ENCODE measurements around the gene RCOR1. TPM values are rescaled to one million over a fixed set of nuclear protein-coding genes. Genes with fewer than 3 reads are reported as not detected.

Gene RCOR1
- 11.8 and 18.6 TPM in 2 replicates for total RNA-seq

GRCh38 chr14:102591944-102592762 lies at the start of gene RCOR1:
Gene RCOR1, plus strand, starts transcription at chr14:102592649. Its CDS starts 238 bp downstream, at chr14:102592887.

GRCh38 chr14:102776761-102777710 lies 184.6 kb downstream of the RCOR1 start, which contains the start of gene TRAF3:
Gene TRAF3, plus strand, starts transcription at chr14:102777449. Its CDS starts 92,753 bp downstream, at chr14:102870202.

Small RNAs within 50 kb of the gene (small RNA-seq; reads per million reads assigned to genes)
- gene RF00019 (not detected), gene RN7SL546P (not detected)

Other genes starting within 250 kb of the RCOR1 start
- 54.7 and 74.2 TPM in 2 replicates for gene CINP, start 229.8 kb upstream of the RCOR1 start, total RNA-seq
- gene TECPR2, start 229.7 kb upstream of the RCOR1 start, total RNA-seq: 11.0 and 13.9 TPM in 2 replicates
- 17.6 and 17.8 TPM in 2 replicates for gene ANKRD9, start 82.9 kb upstream of the RCOR1 start, total RNA-seq
- gene TRAF3, start 184.8 kb downstream of the RCOR1 start, total RNA-seq: 16.2 and 24.8 TPM in 2 replicates